Measurements from ENCODE around the gene GTPBP6. TPM values are rescaled to one million over a fixed set of nuclear protein-coding genes. Genes with fewer than 3 reads are reported as not detected.

GTPBP6 gene
- total RNA-seq, 1 donor from 2014 or later: 47.2 TPM

DNA sequence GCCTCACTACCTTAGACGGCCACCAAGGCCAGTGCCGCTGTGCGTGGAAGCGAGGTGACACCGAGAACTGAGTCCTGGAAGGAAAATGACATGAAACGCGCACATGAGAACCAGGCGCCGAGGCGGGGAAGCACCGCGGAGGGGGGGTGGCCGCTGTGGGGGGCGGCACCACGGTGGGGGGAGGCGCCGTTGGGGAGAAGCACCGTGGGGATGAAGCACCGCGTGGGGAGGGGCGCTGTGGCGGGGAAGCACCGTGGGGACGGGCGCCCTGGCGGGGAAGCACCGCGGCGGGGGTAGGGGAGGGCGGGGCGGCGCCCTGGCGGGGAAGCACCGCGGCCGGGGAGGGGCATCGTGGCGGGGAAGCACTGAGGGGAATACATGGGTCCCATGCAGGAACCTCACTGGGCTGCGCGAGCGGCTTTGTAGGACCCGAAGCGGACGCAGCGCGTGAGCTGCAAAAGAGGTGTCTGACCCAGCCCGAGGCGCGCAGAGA lies 40.1 kb upstream of the GTPBP6 start:
- no peak for TF ChIP-seq CTCF (IDR thresholded peaks at IDR 0.05; ENCODE audit: unreplicated experiment)
- Mint-ChIP-seq H3K36me3 (ENCODE audit: low read depth, unreplicated experiment) (peaks cover 61% of the 10 kb centered on the region), H3K9me3 (ENCODE audit: unreplicated experiment) (peaks cover 5% of the 10 kb centered on the region), H3K4me3 (ENCODE audit: unreplicated experiment) (peak overlapping the region; percentile 65), H3K27ac (ENCODE audit: unreplicated experiment) (no peak overlapping the region), H3K27me3 (ENCODE audit: unreplicated experiment) (peaks cover 27% of the 10 kb centered on the region), H3K4me1 (ENCODE audit: unreplicated experiment) (peaks cover 16% of the 10 kb centered on the region)
- DNase-seq (ENCODE audit: low spot score): no peak

DNA sequence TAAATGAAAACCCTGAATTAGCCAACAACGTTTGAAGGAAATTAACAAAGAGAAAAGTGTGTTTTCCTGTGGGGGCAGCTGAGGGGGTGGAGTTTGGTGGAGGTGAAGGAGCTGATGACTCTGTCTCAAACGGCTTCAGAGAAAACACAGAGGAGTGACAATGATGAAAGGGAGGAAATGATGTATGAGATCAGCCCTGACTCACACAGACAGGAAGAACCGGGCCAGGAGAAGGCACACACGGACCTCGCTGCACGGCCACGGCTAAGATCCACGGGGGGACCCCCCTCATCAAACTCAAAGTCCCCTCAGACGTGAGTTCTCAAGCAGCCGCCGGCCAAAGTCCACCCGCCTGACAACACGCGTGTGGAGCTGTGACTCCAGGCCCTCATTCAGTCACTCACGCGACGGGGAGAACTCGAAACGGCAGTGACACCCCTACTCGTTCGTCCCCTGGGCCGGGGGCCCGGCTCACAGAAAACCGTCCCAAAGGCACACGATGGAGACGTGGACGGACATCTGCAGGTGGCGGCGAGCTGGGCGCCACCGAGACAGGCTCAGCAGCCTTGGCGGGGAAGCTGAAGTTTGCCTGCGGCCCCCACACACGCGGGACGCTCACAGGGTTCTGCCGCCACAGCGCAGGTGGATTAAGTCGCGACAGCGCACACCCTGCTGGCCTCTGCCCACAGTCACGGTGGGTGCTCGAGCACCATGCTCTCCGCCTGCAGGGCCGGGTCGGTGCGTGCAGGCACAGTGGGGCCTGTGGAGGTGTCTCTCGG lies 39.3 kb upstream of the GTPBP6 start:
- H3K27ac Mint-ChIP-seq (ENCODE audit: unreplicated experiment): peak overlapping the region; percentile 87
- peaks cover 53% of the 10 kb centered on the region for H3K36me3 Mint-ChIP-seq (ENCODE audit: low read depth, unreplicated experiment)
- H3K27me3 Mint-ChIP-seq (ENCODE audit: unreplicated experiment): peaks cover 24% of the 10 kb centered on the region
- DNase-seq (ENCODE audit: low spot score): no peak
- peaks cover 13% of the 10 kb centered on the region for H3K4me1 Mint-ChIP-seq (ENCODE audit: unreplicated experiment)
- peak overlapping the region; percentile 81 for H3K4me3 Mint-ChIP-seq (ENCODE audit: unreplicated experiment)
- TF ChIP-seq CTCF (IDR thresholded peaks at IDR 0.05; ENCODE audit: unreplicated experiment): no peak
- peaks cover under 1% of the 10 kb centered on the region for H3K9me3 Mint-ChIP-seq (ENCODE audit: unreplicated experiment)

- peak overlapping the region; percentile 87 for H3K27ac Mint-ChIP-seq (ENCODE audit: unreplicated experiment)
- peaks cover 22% of the 10 kb centered on the region for H3K27me3 Mint-ChIP-seq (ENCODE audit: unreplicated experiment)
- H3K9me3 Mint-ChIP-seq (ENCODE audit: unreplicated experiment): no peaks in the 10 kb centered on the region
- H3K4me3 Mint-ChIP-seq (ENCODE audit: unreplicated experiment): peak overlapping the region; percentile 81
- DNase-seq (ENCODE audit: low spot score): no peak
- peaks cover 54% of the 10 kb centered on the region for H3K36me3 Mint-ChIP-seq (ENCODE audit: low read depth, unreplicated experiment)
- TF ChIP-seq CTCF (IDR thresholded peaks at IDR 0.05; ENCODE audit: unreplicated experiment): no peak
- H3K4me1 Mint-ChIP-seq (ENCODE audit: unreplicated experiment): peaks cover 13% of the 10 kb centered on the region
Measured at GRCh38 chrX:357035-357692, 38.6 kb upstream of the GTPBP6 start.

DNA sequence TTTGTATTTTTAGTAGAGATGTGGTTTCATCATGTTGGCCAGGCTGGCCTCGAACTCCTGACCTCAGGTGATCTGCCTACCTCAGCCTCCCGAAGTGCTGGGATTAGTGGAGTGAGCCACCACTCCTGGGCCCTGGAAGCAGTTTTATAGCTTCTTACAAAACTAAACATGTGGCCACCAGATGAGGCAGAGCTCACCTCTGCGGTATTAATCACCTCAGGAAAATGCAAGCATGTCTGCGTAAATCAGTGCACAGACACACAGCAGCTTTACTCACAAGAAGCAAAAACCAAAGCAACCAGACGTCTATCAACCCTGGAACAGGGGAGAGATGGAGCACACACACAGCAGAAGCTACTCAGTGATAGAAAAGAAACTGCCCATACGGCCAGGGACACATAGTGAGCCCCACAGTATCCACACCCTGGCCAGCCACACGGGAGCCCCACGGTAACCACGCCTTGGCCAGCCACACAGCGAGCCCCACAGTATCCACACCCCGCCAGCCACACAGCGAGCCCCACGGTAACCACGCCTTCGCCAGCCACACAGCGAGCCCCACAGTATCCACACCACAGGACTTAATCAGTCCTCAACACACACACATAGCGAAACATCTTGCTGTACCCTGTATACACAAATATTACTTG lies 37.9 kb upstream of the GTPBP6 start:
- Mint-ChIP-seq H3K27ac (ENCODE audit: unreplicated experiment) (peak overlapping the region; percentile 87), H3K4me3 (ENCODE audit: unreplicated experiment) (peak overlapping the region; percentile 81), H3K36me3 (ENCODE audit: low read depth, unreplicated experiment) (peaks cover 50% of the 10 kb centered on the region), H3K9me3 (ENCODE audit: unreplicated experiment) (no peaks in the 10 kb centered on the region), H3K27me3 (ENCODE audit: unreplicated experiment) (peaks cover 20% of the 10 kb centered on the region), H3K4me1 (ENCODE audit: unreplicated experiment) (peaks cover 13% of the 10 kb centered on the region)
- no peak for DNase-seq (ENCODE audit: low spot score)
- TF ChIP-seq CTCF (IDR thresholded peaks at IDR 0.05; ENCODE audit: unreplicated experiment): no peak
